GM12864 (cell line): ENCODE results near the gene PADI2.

Experiments
- DNase-seq: peaks from one replicate; pipeline ENCODE4 v3.0.0-alpha.2; 2011; ENCODE audit warnings: low read depth
- H3K4me3 ChIP-seq: 2 replicates; pipeline ENCODE4 v1.5.1; 2011; ENCODE audit warnings: mild to moderate bottlenecking, low read depth, low read length, control low read depth
- CTCF ChIP-seq: IDR thresholded peaks from 2 replicates; pipeline ENCODE4 v1.5.1; 2011; ENCODE audit warnings: low read depth, mild to moderate bottlenecking, moderate library complexity, low read length, control low read depth, inconsistent platforms; ENCODE audit errors: missing control alignments

The PADI2 gene

GRCh38 chr1:17046334-17046657 lies 73.0 kb downstream of the PADI2 start:
- no peak overlapping the region for H3K4me3 ChIP-seq
- no peak for TF ChIP-seq CTCF
- DNase-seq, result no peak

DNA sequence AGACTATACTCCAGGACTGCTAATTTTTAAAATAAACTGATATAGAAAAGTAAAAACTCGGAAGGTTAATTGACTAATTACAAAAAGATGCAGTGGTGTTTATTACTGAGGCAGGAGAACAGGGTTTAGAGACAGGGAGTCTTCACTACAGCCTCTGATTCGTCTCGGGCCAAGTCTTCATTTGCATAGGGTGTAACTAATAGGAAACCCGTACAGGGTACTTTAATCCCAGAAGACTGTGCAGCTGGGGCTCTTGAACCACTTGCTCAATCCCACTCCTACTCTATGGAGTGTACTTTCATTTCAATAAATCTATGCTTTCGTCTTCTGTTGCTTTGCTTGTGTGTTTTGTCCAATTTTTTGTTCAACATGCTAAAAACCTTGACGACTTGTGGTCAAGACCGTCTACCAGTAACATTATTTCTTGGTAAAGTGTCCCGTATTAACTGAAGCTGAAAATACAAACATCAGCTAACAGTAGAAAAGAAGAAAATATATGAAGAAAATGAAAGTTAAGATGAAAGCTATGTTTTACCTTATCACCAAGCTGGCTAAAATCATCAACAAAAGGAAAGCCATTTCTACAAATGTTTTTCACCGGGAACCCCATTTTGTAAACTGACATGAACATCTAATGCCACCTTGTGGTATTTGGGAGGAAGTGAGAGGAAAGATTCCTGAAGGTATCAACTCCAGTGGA lies 73.5 kb downstream of the PADI2 start:
- H3K4me3 ChIP-seq, result no peak overlapping the region
- TF ChIP-seq CTCF, result peak; percentile 62
- DNase-seq, result no peak

- TF ChIP-seq CTCF, result no peak
- no peak overlapping the region for H3K4me3 ChIP-seq
Measured at GRCh38 chr1:17045150-17045549, 74.1 kb downstream of the PADI2 start.

GRCh38 chr1:17043676-17044075 lies 75.6 kb downstream of the PADI2 start:
- no peak for TF ChIP-seq CTCF
- DNase-seq, result no peak
- H3K4me3 ChIP-seq, result no peak overlapping the region

More at GRCh38 chr1:17045150-17045549, 74.1 kb downstream of the PADI2 start:
- no peak for DNase-seq

- no peak for DNase-seq
- no peak for TF ChIP-seq CTCF
Measured at GRCh38 chr1:17040135-17040534, 79.1 kb downstream of the PADI2 start.

DNA sequence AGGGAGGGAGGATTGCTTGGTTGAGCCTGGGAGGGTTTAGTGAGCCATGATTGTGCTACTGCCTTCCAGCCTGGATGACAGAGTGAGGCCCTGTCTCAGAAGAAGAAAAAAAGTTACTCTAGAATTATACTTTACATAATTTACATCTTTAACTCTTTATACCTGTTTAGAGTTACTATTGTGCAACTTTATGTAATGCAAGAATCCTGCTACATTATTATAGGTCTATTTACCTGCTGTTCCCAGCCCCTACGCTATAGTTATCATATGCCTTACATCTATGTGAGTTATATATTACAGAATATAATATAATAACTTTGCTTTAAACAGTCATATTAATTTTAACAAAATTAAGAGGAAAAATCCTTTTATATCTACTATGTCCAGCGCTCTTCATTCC lies 79.7 kb downstream of the PADI2 start:
- H3K4me3 ChIP-seq, result no peak overlapping the region
- no peak for DNase-seq
- TF ChIP-seq CTCF, result no peak

More at GRCh38 chr1:17040135-17040534, 79.1 kb downstream of the PADI2 start:
- no peak overlapping the region for H3K4me3 ChIP-seq

DNA sequence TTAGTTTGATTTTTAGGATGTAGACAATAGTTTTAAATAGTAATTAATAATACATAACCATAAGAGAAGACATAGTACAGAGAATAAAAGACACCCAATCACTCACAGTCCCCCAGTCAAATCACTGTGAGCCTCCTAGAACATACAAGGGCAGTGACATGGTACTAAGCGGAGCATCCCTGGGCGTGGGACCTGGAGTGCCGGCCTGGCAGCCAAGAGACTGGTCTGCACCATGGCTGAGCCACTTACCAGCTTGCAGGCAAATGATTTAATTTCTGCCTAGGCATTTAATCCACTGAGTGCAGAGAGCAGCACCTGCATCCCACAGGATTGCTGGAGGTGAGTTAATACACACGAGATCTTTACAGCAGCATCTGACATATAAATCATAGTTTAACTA lies 85.8 kb downstream of the PADI2 start:
- H3K4me3 ChIP-seq, result no peak overlapping the region
- TF ChIP-seq CTCF, result no peak
- DNase-seq, result no peak
